NCI-H1092 (cell line): ENCODE measurements around the gene ERRFI1.

Experiments
- DNase-seq: peaks from one replicate; lab custom pipeline; 2025; lab: John Stamatoyannopoulos, UW

The ERRFI1 gene

GRCh38 chr1:8003438-8004112 is 22.5 kb downstream of the ERRFI1 start:
- no peak for DNase-seq

GRCh38 chr1:8002921-8003320 is 23.2 kb downstream of the ERRFI1 start:
- no peak for DNase-seq

GRCh38 chr1:8002329-8002910 is 23.7 kb downstream of the ERRFI1 start:
- DNase-seq, result no peak

GRCh38 chr1:7995437-7995836 is 30.7 kb downstream of the ERRFI1 start:
- no peak for DNase-seq

- no peak for DNase-seq
Measured at GRCh38 chr1:7994827-7995226, 31.3 kb downstream of the ERRFI1 start.

GRCh38 chr1:7993593-7994479 is 32.3 kb downstream of the ERRFI1 start:
- no peak for DNase-seq

GRCh38 chr1:7992885-7993284 is 33.2 kb downstream of the ERRFI1 start:
- DNase-seq, result no peak

- no peak for DNase-seq
Measured at GRCh38 chr1:7991504-7992440, 34.3 kb downstream of the ERRFI1 start.

- DNase-seq, result no peak
Measured at GRCh38 chr1:7989762-7990428, 36.2 kb downstream of the ERRFI1 start.

GRCh38 chr1:7988576-7988975 is 37.5 kb downstream of the ERRFI1 start:
- DNase-seq, result no peak

GRCh38 chr1:7987528-7987927 is 38.6 kb downstream of the ERRFI1 start:
- no peak for DNase-seq

GRCh38 chr1:7985851-7986612 is 40.1 kb downstream of the ERRFI1 start:
- DNase-seq, result no peak

- DNase-seq, result no peak
Measured at GRCh38 chr1:7984811-7985210, 41.3 kb downstream of the ERRFI1 start.

GRCh38 chr1:7983086-7983778 is 42.9 kb downstream of the ERRFI1 start:
- DNase-seq, result no peak

- no peak for DNase-seq
Measured at GRCh38 chr1:7980984-7981383, 45.1 kb downstream of the ERRFI1 start.

GRCh38 chr1:7975212-7975865 is 50.8 kb downstream of the ERRFI1 start:
- peak; percentile 65 for DNase-seq

- no peak for DNase-seq
Measured at GRCh38 chr1:7973086-7973485, 53.0 kb downstream of the ERRFI1 start.

GRCh38 chr1:7972285-7972684 is 53.8 kb downstream of the ERRFI1 start:
- DNase-seq, result no peak

GRCh38 chr1:7971024-7971423 is 55.1 kb downstream of the ERRFI1 start:
- DNase-seq, result no peak
